Hematopoietic multipotent progenitor cell treated with erythropoietin and hydrocortisone succinate and interleukin-3 and kit ligand, for 17 days (in vitro differentiated cells): ENCODE data around the gene THAP12.
"Not testable (repeated sequence)": the region's sequence is repeated elsewhere in the genome, so short reads cannot be mapped to it uniquely, and the experiment has no call there.

Experiments used
- DNase-seq: peaks from one replicate; pipeline ENCODE4 v3.0.0-alpha.2; 2015; ENCODE audit warnings: low spot score

THAP12 gene

GRCh38 chr11:76380977-76381719 lies at the start of gene THAP12, which contains the start of gene GVQW3:
Gene THAP12 (minus strand): TSS chr11:76381132. CDS start chr11:76380836, 296 bp downstream.
Gene GVQW3 (plus strand): TSS chr11:76381323. CDS start chr11:76381829, 506 bp downstream.
- peak; percentile 98 for DNase-seq

GRCh38 chr11:76426660-76427059 lies 45.7 kb upstream of the THAP12 start:
- no peak for DNase-seq

GRCh38 chr11:76424891-76425290 lies 44.0 kb upstream of the THAP12 start:
- no peak for DNase-seq

- DNase-seq = no peak
Measured at GRCh38 chr11:76424379-76424778, 43.4 kb upstream of the THAP12 start.

- peak; percentile 16 for DNase-seq
Measured at GRCh38 chr11:76419896-76420295, 39.0 kb upstream of the THAP12 start.

- peak; percentile 9 for DNase-seq
Measured at GRCh38 chr11:76415073-76415472, 34.1 kb upstream of the THAP12 start.

GRCh38 chr11:76410851-76411357 lies 30.0 kb upstream of the THAP12 start:
- DNase-seq = no peak

- no peak for DNase-seq
Measured at GRCh38 chr11:76408171-76408965, 27.4 kb upstream of the THAP12 start.

- DNase-seq = no peak
Measured at GRCh38 chr11:76406359-76406758, 25.4 kb upstream of the THAP12 start.

- DNase-seq = not testable (repeated sequence)
Measured at GRCh38 chr11:76401484-76401883, 20.6 kb upstream of the THAP12 start.

GRCh38 chr11:76400967-76401366 lies 20.0 kb upstream of the THAP12 start:
- no peak for DNase-seq

- DNase-seq = no peak
Measured at GRCh38 chr11:76397383-76397782, 16.5 kb upstream of the THAP12 start.

GRCh38 chr11:76395296-76395695 lies 14.4 kb upstream of the THAP12 start:
- DNase-seq = no peak

- DNase-seq = no peak
Measured at GRCh38 chr11:76394411-76394810, 13.5 kb upstream of the THAP12 start.

GRCh38 chr11:76392870-76393269 lies 11.9 kb upstream of the THAP12 start:
- no peak for DNase-seq

- DNase-seq = no peak
Measured at GRCh38 chr11:76391811-76392475, 11.0 kb upstream of the THAP12 start.

GRCh38 chr11:76391021-76391420 lies 10.1 kb upstream of the THAP12 start:
- no peak for DNase-seq

- DNase-seq = no peak
Measured at GRCh38 chr11:76388408-76388807, 7.5 kb upstream of the THAP12 start.

GRCh38 chr11:76385903-76386302 lies 5.0 kb upstream of the THAP12 start:
- no peak for DNase-seq

- no peak for DNase-seq
Measured at GRCh38 chr11:76382209-76382608, 1.3 kb upstream of the THAP12 start.

GRCh38 chr11:76380159-76380976 lies 564 bp downstream of the THAP12 start:
- peak; percentile 26 for DNase-seq

- no peak for DNase-seq
Measured at GRCh38 chr11:76379807-76380158, 1.1 kb downstream of the THAP12 start.
